Amniotic epithelial cell (primary cell): ENCODE results near the gene RIN3.

Experiments
- DNase-seq: peaks from one replicate; pipeline ENCODE4 v3.0.0-alpha.2; 2010; ENCODE audit warnings: low read depth

The RIN3 gene

GRCh38 chr14:92513204-92513965 lies at the start of gene RIN3:
TSS of gene RIN3 (plus strand) at chr14:92513781. CDS start at chr14:92513933, 152 bp downstream.
- DNase-seq = peak; percentile 68

GRCh38 chr14:92464156-92464555 lies 49.4 kb upstream of the RIN3 start:
- DNase-seq = no peak

- DNase-seq = no peak
Measured at GRCh38 chr14:92464716-92465115, 48.9 kb upstream of the RIN3 start.

GRCh38 chr14:92465353-92466055 lies 48.1 kb upstream of the RIN3 start:
- DNase-seq = no peak

- no peak for DNase-seq
Measured at GRCh38 chr14:92466059-92466458, 47.5 kb upstream of the RIN3 start.

- no peak for DNase-seq
Measured at GRCh38 chr14:92469515-92469914, 44.1 kb upstream of the RIN3 start.

GRCh38 chr14:92470215-92470614 lies 43.4 kb upstream of the RIN3 start:
- peak; percentile 24 for DNase-seq

GRCh38 chr14:92470811-92471210 lies 42.8 kb upstream of the RIN3 start:
- DNase-seq = no peak

GRCh38 chr14:92471919-92472318 lies 41.7 kb upstream of the RIN3 start:
- DNase-seq = peak; percentile 92

GRCh38 chr14:92472860-92473259 lies 40.7 kb upstream of the RIN3 start:
- DNase-seq = no peak

GRCh38 chr14:92473261-92473968 lies 40.2 kb upstream of the RIN3 start:
- peak; percentile 73 for DNase-seq

GRCh38 chr14:92473969-92474535 lies 39.5 kb upstream of the RIN3 start:
- DNase-seq = peak; percentile 29

- DNase-seq = no peak
Measured at GRCh38 chr14:92475037-92475436, 38.5 kb upstream of the RIN3 start.

- DNase-seq = peak; percentile 65
Measured at GRCh38 chr14:92475451-92476187, 38.0 kb upstream of the RIN3 start.

- no peak for DNase-seq
Measured at GRCh38 chr14:92480856-92481255, 32.7 kb upstream of the RIN3 start.

GRCh38 chr14:92481386-92481785 lies 32.2 kb upstream of the RIN3 start:
- peak; percentile 80 for DNase-seq

- DNase-seq = no peak
Measured at GRCh38 chr14:92481811-92482555, 31.6 kb upstream of the RIN3 start.

GRCh38 chr14:92482621-92483319 lies 30.8 kb upstream of the RIN3 start:
- no peak for DNase-seq

GRCh38 chr14:92484132-92484823 lies 29.3 kb upstream of the RIN3 start:
- no peak for DNase-seq

GRCh38 chr14:92486881-92487280 lies 26.7 kb upstream of the RIN3 start:
- DNase-seq = peak; percentile 78
